GM23248 (cell line): ENCODE measurements around the gene ARHGAP26. TPM values are rescaled to one million over a fixed set of nuclear protein-coding genes. Genes with fewer than 3 reads are reported as not detected.

Experiments
- DNase-seq: peaks from one replicate; pipeline ENCODE4 v3.0.0-alpha.2; 2015
- H2AFZ ChIP-seq: fragments of 200-600 bp; sonication (generic); 2 replicates; pipeline ENCODE4 v1.6.1; 2016; ENCODE audit warnings: antibody characterized with exemption
- H3F3A ChIP-seq: fragments of 200-600 bp; sonication (generic); 2 replicates; pipeline ENCODE4 v1.6.1; 2016; ENCODE audit warnings: mild to moderate bottlenecking, antibody characterized with exemption, mixed run types; ENCODE audit not compliant: insufficient read depth
- H3K27ac ChIP-seq: fragments of 200-600 bp; sonication (generic); 2 replicates; pipeline ENCODE4 v1.5.1; 2016; ENCODE audit warnings: mild to moderate bottlenecking
- H3K27me3 ChIP-seq: fragments of 200-600 bp; sonication (generic); replicated peaks from 2 replicates; pipeline ENCODE4 v1.6.1; 2016; ENCODE audit warnings: mild to moderate bottlenecking; ENCODE audit not compliant: insufficient read depth
- H3K36me3 ChIP-seq: fragments of 200-600 bp; sonication (generic); 2 replicates; pipeline ENCODE4 v1.6.1; 2016; ENCODE audit warnings: low read depth, mild to moderate bottlenecking
- H3K4me1 ChIP-seq: fragments of 200-600 bp; sonication (generic); 2 replicates; pipeline ENCODE4 v1.6.1; 2016; ENCODE audit warnings: mild to moderate bottlenecking; ENCODE audit not compliant: insufficient read depth
- H3K4me2 ChIP-seq: fragments of 200-600 bp; sonication (generic); one replicate; pipeline ENCODE4 v1.6.1; 2016; ENCODE audit warnings: mild to moderate bottlenecking; ENCODE audit not compliant: unreplicated experiment
- H3K4me3 ChIP-seq: fragments of 200-600 bp; sonication (generic); 2 replicates; pipeline ENCODE4 v1.5.1; 2016; ENCODE audit warnings: mild to moderate bottlenecking
- H3K79me2 ChIP-seq: fragments of 200-600 bp; sonication (generic); 2 replicates; pipeline ENCODE4 v1.6.1; 2016; ENCODE audit warnings: mild to moderate bottlenecking; ENCODE audit not compliant: insufficient read depth
- H3K9ac ChIP-seq: fragments of 200-600 bp; sonication (generic); 2 replicates; pipeline ENCODE4 v1.6.1; 2016; ENCODE audit warnings: mild to moderate bottlenecking
- H3K9me2 ChIP-seq: fragments of 200-600 bp; sonication (generic); 2 replicates; pipeline ENCODE4 v1.6.1; 2016; ENCODE audit warnings: mixed run types, mild to moderate bottlenecking, moderate library complexity; ENCODE audit not compliant: insufficient read depth
- H3K9me3 ChIP-seq: fragments of 200-600 bp; sonication (generic); one replicate; pipeline ENCODE4 v1.6.1; 2017; ENCODE audit warnings: low read depth
- H4K20me1 ChIP-seq: fragments of 200-600 bp; sonication (generic); 2 replicates; pipeline ENCODE4 v1.6.0; 2016; ENCODE audit not compliant: insufficient read depth
- EZH2 ChIP-seq: fragments of 200-600 bp; sonication (generic); IDR thresholded peaks from 2 replicates; pipeline ENCODE4 v1.6.1; 2018; ENCODE audit warnings: antibody characterized with exemption, mild to moderate bottlenecking; ENCODE audit not compliant: insufficient read depth, poor library complexity, severe bottlenecking
- EZH2phosphoT487 ChIP-seq: fragments of 200-600 bp; sonication (generic); IDR thresholded peaks from 2 replicates; pipeline ENCODE4 v1.6.1; 2018; ENCODE audit warnings: antibody characterized with exemption, moderate library complexity, mild to moderate bottlenecking, low read depth; ENCODE audit not compliant: insufficient read depth
- WGBS, 2 experiments: methylation state at CpG; one replicate each; pipeline ENCODE4 v1.1.6; 2015 to 2017; ENCODE audit warnings: low lambda C conversion rate in 2 of 2, low coverage in 1 of 2; ENCODE audit errors: missing lambda C conversion rate in 2 of 2; 5-methylcytosine and 5-hydroxymethylcytosine counted together
- in situ Hi-C: fragments of 300-500 bp; cut with MboI; formaldehyde crosslinking; loops from 2 replicates; pipeline ENCODE4 v1.15.0; 2020
- polyA plus RNA-seq: library from polyadenylated mRNA; unstranded; fragments of >200 nt; fragmentation: Nextera tagmentation; extraction: Ambion mirVana; gene quantifications from 2 replicates; pipeline ENCODE4 v1.2.1, GENCODE V29; 2016
- total RNA-seq: library from RNA; depleted of rRNA; stranded (reverse); fragments of >200 nt; shearing (Covaris generic); gene quantifications from 2 replicates; pipeline ENCODE4 v1.2.3, GENCODE V29; 2014

The ARHGAP26 gene
- total and polyA plus RNA-seq, 2 experiments from 2014 or later = 1.6 to 1.7 TPM

- TF ChIP-seq EZH2 (no peak), EZH2phosphoT487 (no peak)
- no peaks in the 10 kb centered on the region for H3K9me3 ChIP-seq
- 21 to 22% methylated on average over 1 of the region's 1 CpG for WGBS, 2 experiments
- no peak overlapping the region for H3K27ac ChIP-seq
- no peak for DNase-seq
- no peak overlapping the region for H3K4me3 ChIP-seq
- H3K9me2 ChIP-seq = no peaks in the 10 kb centered on the region
- no peaks in the 10 kb centered on the region for H3K36me3 ChIP-seq
- H4K20me1 ChIP-seq = no peaks in the 10 kb centered on the region
- in situ Hi-C loops = no loop called here
- peaks cover 9% of the 10 kb centered on the region for H3K4me1 ChIP-seq
- H3F3A ChIP-seq = 0 out of 2 replicates have a peak, but pooled peaks cover 4% of the 10 kb centered on the region
- no peaks in the 10 kb centered on the region for H3K27me3 ChIP-seq
- no peaks in the 10 kb centered on the region for H3K79me2 ChIP-seq
- H3K9ac ChIP-seq = no peak overlapping the region
- no peak overlapping the region for H2AFZ ChIP-seq
- no peak overlapping the region for H3K4me2 ChIP-seq
These were observed 19.0 kb downstream of the ARHGAP26 start for GRCh38 chr5:142789206-142789605.

GRCh38 chr5:142792012-142792864 is 22.1 kb downstream of the ARHGAP26 start:
- no peaks in the 10 kb centered on the region for H4K20me1 ChIP-seq
- no peaks in the 10 kb centered on the region for H3K9me2 ChIP-seq
- H3K9me3 ChIP-seq = no peaks in the 10 kb centered on the region
- H3F3A ChIP-seq = no peaks in the 10 kb centered on the region
- H3K27me3 ChIP-seq = no peaks in the 10 kb centered on the region
- H3K4me1 ChIP-seq = no peaks in the 10 kb centered on the region
- no peak for DNase-seq
- WGBS, 2 experiments = 85 to 87% methylated on average over 7 of the region's 7 CpGs
- H3K79me2 ChIP-seq = no peaks in the 10 kb centered on the region
- in situ Hi-C loops = no loop called here
- no peaks in the 10 kb centered on the region for H3K36me3 ChIP-seq
- no peak overlapping the region for H3K27ac ChIP-seq
- H3K4me3 ChIP-seq = no peak overlapping the region
- TF ChIP-seq EZH2phosphoT487 (no peak), EZH2 (no peak)
- H3K9ac ChIP-seq = no peak overlapping the region
- no peak overlapping the region for H3K4me2 ChIP-seq
- H2AFZ ChIP-seq = no peak overlapping the region

- no peak overlapping the region for H3K4me3 ChIP-seq
- no peak overlapping the region for H3K4me2 ChIP-seq
- TF ChIP-seq EZH2 (no peak), EZH2phosphoT487 (no peak)
- 86 to 96% methylated on average over 5 of the region's 5 CpGs for WGBS, 2 experiments
- no peak overlapping the region for H2AFZ ChIP-seq
- H3K79me2 ChIP-seq = no peaks in the 10 kb centered on the region
- in situ Hi-C loops = no loop called here
- no peak overlapping the region for H3K27ac ChIP-seq
- no peak overlapping the region for H3K9ac ChIP-seq
- no peaks in the 10 kb centered on the region for H3K4me1 ChIP-seq
- no peaks in the 10 kb centered on the region for H3K27me3 ChIP-seq
- no peaks in the 10 kb centered on the region for H3K36me3 ChIP-seq
- no peaks in the 10 kb centered on the region for H3K9me3 ChIP-seq
- no peaks in the 10 kb centered on the region for H3F3A ChIP-seq
- no peaks in the 10 kb centered on the region for H4K20me1 ChIP-seq
- H3K9me2 ChIP-seq = no peaks in the 10 kb centered on the region
- no peak for DNase-seq
These were observed 22.7 kb downstream of the ARHGAP26 start for GRCh38 chr5:142792865-142793232.

- in situ Hi-C loops = no loop called here
- 91 to 98% methylated on average over 2 of the region's 2 CpGs for WGBS, 2 experiments
These were observed 24.4 kb downstream of the ARHGAP26 start for GRCh38 chr5:142794537-142794936.

More at GRCh38 chr5:142794537-142794936, 24.4 kb downstream of the ARHGAP26 start:
- DNase-seq = no peak
- Histone ChIP-seq H2AFZ (no peak overlapping the region), H3K4me3 (no peak overlapping the region), H3K79me2 (no peaks in the 10 kb centered on the region), H3K9me3 (no peaks in the 10 kb centered on the region), H3K9ac (no peak overlapping the region), H3K27ac (no peak overlapping the region), H3F3A (no peaks in the 10 kb centered on the region), H3K36me3 (no peaks in the 10 kb centered on the region), H3K27me3 (no peaks in the 10 kb centered on the region), H3K9me2 (no peaks in the 10 kb centered on the region), H3K4me1 (peaks cover 3% of the 10 kb centered on the region; the same call in 1 of the 2 replicates), H3K4me2 (no peak overlapping the region), H4K20me1 (no peaks in the 10 kb centered on the region)
- TF ChIP-seq EZH2phosphoT487 (no peak), EZH2 (no peak)
